NCI-H1092 treated with DMSO at 0.1 percent for 48 hours (cell line): Measurements from ENCODE around the gene GPR75.
A peak's percentile ranks its signal among the peaks of the same experiment; 100 is the strongest.
"Not testable (repeated sequence)": the region's sequence is repeated elsewhere in the genome, so short reads cannot be mapped to it uniquely, and the experiment has no call there.

Experiments
- DNase-seq: peaks from one replicate; lab custom pipeline; 2025; lab: John Stamatoyannopoulos, UW

Gene GPR75

DNA sequence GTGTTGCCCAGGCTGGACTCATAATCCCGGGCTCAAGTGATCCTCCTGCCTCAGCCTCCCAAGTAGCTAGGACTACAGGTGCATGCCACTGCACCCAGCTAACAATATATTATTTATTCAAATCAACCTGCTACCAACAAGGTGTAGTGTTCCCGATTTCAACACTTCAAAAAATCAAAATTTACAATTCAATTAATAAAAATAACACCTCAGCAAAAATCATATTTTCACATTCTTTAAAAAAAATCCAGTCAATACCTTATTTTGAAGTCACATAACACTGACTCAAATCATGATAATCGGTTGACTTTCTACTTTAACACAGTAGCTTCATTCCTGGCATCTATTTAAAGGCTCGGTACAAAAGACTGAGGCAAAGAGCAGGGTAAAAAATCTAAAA, 7.2 kb downstream of the GPR75 start:
- no peak for DNase-seq

DNA sequence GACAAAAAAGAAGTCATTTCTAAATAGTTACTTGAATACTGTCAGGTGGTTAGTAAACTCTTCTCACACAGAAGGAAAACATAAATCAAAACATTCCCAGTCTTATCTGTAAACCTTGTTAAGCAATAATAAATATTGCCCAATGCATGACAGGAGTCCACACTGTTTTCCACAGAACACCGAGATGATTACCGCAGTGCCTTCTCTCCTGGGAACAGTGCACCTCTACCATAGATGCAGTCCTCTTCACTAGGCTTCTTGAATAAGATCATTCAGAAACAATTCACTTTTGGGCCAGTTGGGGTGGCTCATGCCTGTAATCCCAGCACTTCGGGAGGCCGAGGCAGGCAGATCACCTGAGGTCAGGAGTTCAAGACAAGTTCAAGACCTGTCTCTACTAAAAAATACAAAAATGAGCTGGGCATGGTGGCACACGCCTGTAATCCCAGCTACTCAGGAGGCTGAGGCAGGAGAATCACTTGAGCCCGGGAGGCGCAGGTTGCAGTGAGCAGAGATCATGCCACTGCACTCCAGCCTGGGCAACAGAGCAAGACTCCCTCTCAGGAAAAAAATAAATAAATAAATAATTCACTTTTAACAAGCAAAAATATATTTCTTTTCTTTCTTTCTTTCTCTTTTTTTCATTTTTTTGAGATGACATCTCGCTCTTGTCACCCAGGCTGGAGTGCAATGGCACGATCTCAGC, 8.6 kb downstream of the GPR75 start:
- not testable (repeated sequence) for DNase-seq

DNA sequence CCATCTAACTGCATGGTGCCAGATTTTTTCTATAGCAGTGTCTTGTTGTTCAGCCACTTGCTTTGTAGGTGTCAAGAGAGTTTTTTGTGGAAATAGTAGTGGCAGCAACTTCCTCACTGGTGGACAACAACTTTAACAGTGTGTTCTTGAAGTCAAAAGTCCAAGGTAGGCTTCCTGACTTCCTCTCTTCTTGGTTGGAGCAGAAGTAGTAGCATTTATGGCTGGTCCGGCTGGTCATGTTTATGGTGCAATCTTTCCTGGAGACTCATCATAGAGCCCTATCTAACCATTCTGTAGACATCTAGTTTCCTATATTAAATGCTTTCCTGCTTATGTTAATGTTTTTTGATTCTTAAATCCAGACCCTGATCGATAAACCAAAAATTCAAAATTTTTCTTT, 11.7 kb downstream of the GPR75 start:
- DNase-seq: no peak

DNA sequence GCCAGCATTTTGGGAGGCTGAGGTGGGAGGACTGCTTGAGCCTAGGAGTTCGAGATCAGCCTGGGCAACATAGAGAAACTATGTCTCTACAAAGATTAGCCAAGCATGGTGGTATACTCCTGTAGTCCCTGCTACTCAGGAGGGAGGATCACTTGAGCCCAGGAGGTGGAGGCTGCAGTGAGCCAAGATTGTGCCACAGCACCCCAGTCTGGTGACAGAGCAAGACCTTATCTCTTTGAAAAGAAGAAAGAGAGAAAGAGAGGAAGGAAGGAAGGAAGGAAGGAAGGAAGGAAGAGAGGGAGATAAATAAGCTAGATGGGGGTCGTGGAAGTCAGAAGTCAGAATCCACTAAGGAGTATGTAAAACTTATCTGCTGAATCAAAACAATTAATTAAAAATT, 16.2 kb downstream of the GPR75 start:
- no peak for DNase-seq

DNA sequence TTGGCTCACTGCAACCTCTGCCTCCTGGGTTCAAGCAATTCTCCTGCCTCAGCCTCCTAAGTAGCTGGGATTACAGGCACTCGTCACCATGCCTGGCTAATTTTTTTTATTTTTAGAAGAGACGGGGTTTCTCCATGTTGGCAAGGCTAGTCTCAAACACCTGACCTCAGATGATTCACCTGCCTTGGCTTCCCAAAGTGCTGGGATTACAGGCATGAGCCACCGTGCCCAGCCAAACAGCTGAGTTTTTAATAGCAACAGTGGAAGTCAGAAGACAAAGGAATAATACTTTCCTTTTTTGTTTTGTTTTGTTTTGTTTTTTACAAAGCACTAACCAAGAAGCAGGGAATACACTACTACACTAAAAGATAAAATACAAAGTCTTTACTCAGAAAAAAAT, 16.9 kb downstream of the GPR75 start:
- DNase-seq: no peak

DNA sequence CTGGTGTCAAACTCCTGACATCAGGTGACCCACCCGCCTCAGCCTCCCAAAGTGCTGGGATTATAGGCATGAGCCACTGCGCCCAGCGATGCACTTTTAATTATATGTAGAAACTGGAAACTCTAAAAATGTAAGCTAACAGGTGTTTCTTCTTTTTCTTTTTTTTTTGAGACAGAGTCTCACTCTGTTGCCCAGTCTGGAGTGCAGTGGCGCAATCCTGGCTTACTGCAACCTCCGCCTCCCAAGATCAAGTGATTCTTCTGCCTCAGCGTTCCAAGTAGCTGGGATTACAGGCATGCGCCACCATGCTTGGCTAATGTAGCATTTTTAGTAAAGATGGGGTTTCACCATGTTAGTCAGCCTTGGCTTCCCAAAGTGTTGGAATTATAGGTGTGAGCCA, 18.1 kb downstream of the GPR75 start:
- DNase-seq: not testable (repeated sequence)

DNA sequence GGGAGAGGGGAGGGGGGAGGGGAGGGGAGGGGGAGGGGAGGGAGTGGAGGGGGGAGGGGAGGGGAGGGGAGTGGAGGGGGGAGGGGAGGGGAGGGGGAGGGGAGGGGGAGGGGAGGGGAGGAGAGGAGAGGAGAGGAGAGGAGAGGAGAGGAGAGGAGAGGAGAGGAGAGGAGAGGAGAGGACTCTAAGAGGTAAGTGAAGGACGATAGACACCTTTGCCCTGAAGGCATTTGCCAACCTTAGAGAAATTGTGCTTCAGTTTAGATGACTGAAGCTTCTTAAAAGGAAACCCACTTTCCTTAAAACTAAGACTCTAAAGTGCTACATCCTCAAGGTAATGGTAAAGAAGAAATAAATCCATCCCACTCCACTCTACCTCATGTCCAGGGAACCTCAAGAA, 19.2 kb downstream of the GPR75 start:
- DNase-seq: no peak

DNA sequence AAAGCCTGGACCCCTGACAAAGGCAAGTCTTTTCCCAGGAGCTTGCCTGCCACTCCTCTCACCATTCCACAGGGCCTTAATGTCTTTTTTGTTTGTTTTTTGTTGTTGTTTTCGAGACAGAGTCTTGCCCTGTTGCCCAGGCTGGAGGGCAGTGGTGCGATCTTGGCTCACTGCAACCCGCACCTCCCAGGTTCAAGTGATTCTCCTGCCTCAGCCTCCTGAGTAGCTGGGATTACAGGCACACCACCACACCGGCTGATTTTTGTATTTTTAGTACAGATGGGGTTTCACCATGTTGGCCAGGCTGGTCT, 29.8 kb downstream of the GPR75 start:
- DNase-seq: not testable (repeated sequence)

DNA sequence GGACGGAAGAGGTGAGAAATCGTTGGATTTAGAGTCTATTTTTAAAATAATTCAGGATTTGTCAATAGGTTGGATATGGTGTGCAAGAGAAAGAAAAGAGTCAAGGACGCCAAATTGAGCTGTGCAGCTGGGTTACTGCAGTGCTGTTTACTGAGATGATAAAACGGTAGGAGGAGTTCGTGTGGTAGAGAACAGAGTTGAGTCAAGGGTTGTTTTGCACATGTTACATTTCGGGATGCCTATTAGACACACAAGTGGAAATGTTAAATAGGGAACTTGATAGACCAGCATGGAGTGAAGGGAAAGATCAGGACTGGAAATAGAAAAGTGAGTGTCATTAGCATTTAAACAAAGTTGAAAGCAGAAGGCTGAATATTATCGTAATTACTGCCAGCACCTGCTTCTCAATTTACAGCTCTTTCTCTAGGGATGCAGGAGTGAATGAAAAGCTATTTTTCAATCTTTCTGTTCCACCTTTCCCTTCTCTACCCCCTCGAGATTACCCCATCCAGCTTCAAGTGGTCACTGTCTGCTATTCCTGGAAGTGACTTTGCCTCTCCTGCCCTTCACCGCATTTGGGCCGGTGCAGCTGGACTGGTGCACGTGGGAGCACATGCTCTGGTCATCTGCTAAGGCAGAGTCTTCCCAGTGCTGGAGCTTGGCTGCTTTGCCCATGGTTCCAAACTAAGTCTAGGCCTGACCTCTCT, 30.3 kb downstream of the GPR75 start:
- DNase-seq: peak; percentile 0

DNA sequence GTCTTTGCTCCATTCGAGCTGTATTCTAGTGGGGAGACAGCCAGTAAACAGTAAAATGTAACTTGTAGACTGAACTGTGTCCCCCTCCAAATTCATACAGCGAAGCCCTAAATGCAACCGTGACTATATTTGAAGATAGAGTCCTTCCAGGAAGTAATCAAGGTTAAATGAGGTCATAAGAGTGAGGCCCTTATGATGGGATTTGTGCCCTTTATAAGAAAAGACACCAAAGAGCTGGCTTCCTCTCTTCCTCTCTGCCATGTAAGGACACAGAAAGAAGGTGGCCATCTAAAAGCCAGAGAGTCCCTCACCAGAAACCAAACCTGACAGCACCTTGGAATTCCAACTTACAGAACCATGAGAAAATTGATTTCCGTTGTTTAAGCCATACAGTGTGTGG, 31.4 kb downstream of the GPR75 start:
- no peak for DNase-seq

DNA sequence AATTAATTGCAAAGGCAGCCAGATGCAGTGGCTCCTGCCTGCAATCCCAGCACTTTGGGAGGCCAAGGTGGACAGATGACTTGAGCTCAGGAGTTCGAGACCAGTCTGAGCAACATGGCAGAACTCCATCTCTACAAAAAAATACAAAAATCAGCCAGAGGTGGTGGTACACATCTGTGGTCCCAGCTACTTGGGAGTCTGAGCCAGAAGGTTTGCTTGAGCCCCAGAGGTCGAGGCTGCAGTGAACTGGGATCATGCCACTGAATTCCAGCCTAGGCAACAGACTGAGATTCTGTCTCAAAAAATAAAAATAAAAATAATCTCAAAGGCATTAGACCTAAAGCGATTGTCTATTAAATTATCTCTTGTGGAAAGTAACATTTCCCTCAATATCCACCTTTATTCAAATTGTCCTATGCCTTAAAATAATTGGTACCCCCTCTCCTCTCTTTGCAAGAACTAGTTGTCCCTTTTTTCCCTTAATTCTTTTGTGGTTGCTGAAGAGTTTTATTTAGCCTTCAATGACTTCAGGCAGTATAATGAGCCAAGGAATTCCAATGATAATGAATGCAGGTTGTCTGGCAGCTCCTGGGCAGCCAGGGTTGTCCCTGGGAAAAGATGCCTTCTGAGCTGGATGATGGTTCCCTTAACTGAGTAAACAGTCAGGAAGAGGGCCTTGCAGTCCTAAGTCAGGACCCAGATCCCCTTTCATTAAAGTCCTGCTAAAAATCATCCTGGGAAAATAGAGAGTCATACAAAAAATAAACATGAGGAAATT, 32.2 kb downstream of the GPR75 start:
- DNase-seq: no peak

DNA sequence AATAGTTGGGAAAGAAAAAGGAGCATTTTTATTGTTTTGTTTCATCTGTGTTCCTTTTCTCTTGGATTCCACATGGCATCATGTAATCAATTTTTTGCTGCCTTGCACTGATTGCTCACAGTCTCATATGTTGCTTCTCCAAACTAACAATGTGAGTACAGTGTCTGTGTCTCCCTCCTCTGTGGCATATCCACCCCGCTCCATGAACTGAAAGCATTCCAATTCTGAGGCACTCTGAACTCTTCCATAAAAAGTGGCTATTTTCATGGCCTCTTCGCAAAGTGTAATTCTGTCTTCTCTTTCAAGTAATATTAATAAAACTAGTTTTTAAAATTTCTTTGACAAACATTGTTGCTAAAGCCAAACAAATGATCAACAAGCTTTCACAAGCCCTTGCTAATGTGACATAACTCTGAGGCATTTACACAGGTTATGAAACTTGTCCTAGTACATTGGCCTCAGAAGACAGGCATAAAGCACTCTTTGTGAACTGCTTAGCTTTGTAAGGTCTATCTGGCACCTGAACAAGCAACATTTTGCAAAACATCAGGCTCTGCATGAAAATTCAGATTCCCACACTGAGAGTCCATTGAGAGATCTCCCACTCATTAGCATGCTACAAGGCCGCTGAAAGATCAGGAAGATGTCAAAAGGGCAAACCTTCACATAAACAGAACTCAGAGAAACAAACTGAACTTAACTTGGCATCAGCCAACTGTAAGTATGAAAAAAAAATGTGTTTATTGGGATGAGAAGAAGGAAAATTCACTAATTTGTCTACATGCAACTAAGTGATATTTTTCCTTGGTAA, 33.0 kb downstream of the GPR75 start:
- DNase-seq: no peak

DNA sequence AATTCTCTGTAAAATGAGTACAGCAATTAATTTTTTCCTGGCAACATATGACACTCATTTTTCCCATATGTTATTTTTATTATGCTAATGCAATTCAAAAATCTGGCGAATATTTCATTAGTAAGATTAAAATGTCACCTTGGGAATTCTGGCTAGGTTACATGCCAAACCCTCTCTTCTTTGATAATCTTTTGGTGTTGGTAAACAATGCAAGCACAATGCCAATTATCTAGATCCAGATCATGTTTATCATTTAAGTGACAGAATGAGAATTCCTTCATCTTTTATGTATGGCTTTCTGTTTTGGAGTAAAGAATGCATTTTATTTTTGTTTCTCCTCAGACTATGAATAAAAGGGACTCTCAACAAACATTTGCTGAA, 33.7 kb downstream of the GPR75 start:
- no peak for DNase-seq

DNA sequence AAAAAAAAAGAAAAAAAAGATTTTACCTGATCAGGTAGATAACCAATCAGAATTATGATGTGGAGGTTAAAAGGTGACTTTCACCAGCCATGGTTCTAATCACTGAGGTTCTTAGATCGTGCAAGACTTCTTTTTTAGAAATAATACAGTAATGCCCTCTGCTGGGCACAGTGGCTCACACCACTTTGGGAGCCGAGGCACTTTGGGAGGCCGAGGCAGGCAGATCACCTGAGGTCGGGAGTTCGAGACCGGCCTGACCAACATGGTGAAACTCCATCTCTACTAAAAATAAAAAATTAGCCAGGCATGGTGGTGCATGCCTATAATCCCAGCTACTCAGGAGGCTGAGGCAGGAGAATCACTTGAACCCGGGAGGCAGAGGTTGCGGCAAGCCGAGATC, 36.1 kb downstream of the GPR75 start:
- not testable (repeated sequence) for DNase-seq

DNA sequence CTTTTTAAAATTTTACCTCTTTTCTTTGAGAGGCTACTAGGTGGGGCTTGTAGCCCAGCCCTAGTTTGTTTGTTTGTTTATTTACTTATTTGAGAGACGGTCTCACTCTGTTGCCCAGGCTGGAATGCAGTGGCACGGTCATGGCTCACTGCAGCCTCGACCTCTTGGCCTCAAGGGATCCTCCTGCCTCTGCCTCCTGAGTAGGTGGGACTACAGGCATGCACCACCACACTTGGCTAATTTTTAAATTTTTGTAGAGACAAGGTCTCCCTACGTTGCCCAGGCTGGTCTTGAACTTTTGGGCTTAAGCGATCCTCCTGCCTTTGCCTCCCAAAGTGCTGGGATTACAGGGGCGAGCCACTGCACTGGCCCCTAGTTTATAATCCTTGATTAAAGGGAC, 38.0 kb downstream of the GPR75 start:
- DNase-seq: no peak

DNA sequence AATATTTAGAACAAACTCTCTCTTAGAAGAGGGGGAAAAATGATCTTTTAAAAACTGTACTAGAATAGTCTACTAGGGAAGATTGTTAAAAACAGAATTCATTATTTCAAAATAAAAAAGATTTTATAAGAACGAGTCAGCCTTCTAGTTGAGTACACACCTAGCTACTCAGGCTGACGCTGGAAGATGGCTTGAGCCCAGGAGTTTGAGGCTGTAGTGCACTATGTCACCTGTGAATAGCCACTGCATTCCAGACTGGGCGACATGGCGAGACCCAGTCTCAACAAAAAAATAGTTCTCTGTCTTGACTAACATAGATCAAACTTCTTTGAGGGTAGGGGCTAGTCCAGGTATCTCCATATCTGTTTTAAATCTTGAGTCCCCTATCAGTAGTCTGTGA, 39.1 kb downstream of the GPR75 start:
- no peak for DNase-seq

DNA sequence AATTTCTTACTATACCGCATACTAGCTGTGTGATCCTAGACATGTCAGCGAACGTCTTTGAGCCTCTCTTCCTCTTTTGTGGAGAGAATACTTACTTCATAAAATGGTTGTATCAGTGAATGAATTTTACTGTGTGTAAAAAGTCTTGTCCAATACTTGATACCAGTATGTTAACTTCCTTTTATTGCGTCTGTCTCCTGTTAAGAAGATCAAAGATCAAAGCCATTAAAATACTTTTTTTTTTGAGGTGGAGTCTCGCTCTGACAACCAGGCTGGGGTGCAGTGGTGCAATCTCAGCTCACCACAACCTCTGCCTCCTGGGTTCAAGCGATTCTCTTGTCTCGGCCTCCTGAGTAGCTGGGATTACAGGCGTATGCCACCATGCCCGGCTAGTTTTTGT, 39.7 kb downstream of the GPR75 start:
- no peak for DNase-seq

DNA sequence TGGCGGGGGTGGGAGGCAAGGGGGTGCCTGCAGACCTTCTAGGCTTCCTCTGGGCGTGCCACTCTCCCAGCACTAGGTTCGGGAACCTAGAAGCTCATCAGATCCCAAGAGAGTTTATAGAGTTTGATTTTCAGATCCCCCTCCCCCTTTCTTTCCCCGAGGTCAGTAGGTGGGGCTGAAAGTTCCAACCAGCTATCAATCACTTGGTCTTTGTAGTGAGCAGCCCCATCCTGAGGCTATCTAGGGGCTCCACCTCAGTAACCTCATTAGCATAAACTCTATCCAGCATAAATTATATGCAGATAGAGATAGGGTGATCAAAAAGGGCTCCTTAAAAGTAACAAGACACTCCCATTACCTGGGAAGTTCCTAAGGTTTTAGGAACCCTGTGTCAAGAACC, 40.1 kb downstream of the GPR75 start:
- no peak for DNase-seq

DNA sequence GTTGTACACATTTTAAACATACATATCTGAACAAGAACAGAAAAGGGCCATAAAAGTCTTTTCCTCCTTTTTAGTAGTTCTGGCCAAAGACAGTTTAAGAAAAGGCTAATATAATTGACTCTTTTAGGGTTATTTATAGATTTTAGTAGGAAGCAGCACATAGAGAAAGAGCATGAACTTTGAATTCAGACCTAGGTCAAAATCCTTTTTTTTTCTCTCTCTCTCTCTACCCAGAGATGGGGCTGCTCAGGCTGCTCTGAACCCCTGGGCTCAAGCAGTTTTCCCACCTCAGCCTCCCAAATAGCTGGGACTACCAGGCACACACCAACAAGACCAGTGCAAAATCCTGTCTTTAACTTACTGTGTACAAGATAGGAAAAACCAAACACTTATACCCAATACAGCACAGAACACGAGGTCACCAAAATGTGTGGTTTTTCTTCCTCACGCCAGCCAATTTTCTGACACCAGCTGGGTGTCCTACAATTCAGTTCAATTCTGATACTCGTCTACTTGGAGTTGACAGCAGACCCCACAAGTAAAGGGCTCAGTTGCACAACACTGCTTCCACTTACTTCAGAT, 40.8 kb downstream of the GPR75 start:
- no peak for DNase-seq

DNA sequence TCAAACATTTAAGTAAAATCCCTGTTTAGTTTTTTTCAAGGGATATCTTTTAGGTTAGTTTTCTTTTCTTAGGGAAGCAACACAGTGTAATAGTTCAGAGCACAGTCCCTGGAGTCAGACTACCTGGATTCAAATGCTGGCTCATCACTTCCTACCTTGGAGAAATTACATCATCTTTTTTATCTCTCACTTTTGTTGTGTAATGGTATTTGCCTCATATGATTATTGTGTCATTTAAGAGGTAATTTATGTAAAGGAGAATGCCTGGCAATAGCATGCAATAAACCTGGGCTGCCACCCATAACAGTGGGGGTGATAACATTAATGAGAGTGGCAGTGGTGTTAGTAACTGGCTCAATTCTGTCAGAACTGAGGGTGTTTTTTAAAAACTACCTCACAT, 46.6 kb downstream of the GPR75 start:
- no peak for DNase-seq

DNA sequence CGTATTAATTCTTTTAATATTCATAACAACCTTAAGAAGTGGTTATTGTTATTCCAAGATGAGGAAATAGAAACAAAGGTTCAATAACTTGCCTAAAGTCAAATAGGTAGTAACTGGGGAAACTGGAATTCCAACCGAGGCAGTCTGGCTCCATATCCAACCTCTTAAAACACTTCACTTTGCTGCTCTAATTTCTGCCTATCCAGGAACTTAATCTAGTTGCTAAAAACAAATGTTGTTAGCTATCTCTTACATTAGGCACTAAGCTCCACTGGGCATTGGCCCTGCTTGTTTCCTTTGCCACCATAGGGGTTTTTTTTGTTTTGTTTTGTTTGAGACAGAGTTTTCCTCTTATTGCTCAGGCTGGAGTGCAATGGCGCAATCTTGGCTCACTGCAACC, 48.2 kb downstream of the GPR75 start:
- DNase-seq: no peak
